ENCODE data around the gene ZBTB46.

The ZBTB46 gene

DNA sequence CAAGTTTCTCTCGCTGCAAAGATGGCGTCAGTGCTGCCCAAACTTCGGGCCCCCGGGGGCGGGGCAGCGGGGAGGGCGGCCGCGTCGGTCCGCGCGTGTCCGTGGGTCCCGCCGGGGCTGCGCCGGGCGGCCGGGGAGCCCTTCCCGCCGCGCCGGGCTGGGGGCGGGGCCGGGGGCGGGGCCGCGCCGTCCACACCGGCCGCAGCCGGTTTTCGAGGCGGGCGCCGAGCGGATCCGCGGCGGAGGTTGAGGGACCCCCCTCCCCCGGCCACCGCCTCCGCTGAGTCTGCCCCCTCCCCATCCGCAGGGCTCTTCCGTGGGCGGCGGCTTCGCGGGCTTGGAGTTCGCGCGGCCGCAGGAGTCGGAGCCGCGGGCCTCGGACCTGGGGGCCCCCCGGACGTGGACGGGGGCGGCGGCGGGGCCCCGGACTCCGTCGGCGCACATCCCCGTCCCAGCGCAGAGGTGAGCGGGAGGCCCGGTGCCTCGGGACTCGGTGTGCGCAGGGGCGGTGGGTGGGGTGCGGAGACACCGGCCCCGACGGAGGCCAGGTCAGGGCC, 90.9 kb downstream of the ZBTB46 start:
- TF ChIP-seq POLR2AphosphoS5 (IDR thresholded peaks at IDR 0.05; ENCODE audit: low read depth, low read length) (no peak), FOXP2 (optimal IDR thresholded peaks at IDR 0.05; ENCODE audit: borderline replicate concordance, extremely low read depth, extremely low read length, insufficient read depth) (no peak), SIN3A (IDR thresholded peaks at IDR 0.05; ENCODE audit: borderline replicate concordance, insufficient read depth, low read length) (no peak)

DNA sequence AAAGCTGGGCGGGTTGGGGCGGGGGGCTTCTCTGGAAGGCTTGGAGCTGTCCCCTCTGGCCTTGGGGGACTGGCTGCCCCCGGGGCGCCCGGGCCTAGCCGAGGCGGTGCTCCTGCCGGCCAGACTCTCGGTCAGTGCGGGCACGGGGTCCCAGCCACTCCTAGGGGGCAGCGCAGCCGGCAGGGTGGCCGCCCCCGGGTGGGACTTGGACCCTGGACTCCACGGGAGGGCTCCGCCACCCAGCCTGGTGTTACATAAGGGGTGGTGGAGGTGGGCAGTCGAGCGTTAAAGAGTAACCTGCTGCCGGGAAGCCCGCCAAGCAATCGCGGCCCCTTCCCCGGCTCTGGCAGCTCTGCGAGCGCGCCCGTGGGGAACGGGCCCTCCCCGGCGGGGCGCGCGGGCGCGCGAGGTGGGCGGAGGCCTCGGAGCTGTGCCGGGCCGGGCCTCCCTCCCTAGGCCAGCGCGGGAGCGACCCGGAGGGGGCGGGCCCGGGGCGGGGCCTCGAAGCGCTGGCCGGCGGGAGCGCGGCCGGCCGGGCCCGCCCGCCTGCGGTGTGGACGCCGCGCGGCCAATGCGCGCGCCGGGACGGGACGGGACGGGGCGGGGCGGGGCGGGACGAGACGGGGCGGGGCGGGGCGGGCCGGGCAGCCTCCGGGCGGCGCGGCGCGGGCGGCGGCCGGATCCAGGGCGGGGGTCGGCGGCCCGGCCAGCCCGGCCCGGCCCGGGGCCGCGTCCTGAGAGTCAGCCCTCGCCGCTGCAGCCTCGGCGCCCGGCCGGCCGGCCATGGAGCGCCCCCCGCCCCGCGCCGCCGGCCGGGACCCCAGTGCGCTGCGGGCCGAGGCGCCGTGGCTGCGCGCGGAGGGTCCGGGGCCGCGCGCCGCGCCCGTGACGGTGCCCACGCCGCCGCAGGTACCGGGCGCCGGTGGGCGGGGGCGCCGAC, 91.7 kb downstream of the ZBTB46 start, which contains the start of gene SLC2A4RG:
Gene SLC2A4RG, plus strand, starts transcription at position 647 of the 940 bp plus-strand sequence. Its CDS starts 137 bp downstream, at position 784.
- TF ChIP-seq, protein P1, sequence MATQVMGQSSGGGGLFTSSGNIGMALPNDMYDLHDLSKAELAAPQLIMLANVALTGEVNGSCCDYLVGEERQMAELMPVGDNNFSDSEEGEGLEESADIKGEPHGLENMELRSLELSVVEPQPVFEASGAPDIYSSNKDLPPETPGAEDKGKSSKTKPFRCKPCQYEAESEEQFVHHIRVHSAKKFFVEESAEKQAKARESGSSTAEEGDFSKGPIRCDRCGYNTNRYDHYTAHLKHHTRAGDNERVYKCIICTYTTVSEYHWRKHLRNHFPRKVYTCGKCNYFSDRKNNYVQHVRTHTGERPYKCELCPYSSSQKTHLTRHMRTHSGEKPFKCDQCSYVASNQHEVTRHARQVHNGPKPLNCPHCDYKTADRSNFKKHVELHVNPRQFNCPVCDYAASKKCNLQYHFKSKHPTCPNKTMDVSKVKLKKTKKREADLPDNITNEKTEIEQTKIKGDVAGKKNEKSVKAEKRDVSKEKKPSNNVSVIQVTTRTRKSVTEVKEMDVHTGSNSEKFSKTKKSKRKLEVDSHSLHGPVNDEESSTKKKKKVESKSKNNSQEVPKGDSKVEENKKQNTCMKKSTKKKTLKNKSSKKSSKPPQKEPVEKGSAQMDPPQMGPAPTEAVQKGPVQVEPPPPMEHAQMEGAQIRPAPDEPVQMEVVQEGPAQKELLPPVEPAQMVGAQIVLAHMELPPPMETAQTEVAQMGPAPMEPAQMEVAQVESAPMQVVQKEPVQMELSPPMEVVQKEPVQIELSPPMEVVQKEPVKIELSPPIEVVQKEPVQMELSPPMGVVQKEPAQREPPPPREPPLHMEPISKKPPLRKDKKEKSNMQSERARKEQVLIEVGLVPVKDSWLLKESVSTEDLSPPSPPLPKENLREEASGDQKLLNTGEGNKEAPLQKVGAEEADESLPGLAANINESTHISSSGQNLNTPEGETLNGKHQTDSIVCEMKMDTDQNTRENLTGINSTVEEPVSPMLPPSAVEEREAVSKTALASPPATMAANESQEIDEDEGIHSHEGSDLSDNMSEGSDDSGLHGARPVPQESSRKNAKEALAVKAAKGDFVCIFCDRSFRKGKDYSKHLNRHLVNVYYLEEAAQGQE (IDR thresholded peaks at IDR 0.05; ENCODE audit: insufficient read depth in 1 of 2, low read depth in 2 of 2, low read length in 2 of 2) = no peak
- TF ChIP-seq TAF1 (IDR thresholded peaks at IDR 0.05; ENCODE audit: borderline replicate concordance, insufficient read depth, low read length) (no peak), SIN3A (IDR thresholded peaks at IDR 0.05; ENCODE audit: borderline replicate concordance, insufficient read depth, low read length) (no peak), POLR2AphosphoS5 (IDR thresholded peaks at IDR 0.05; ENCODE audit: low read depth, low read length) (0 out of 2 replicates have a peak, but pooled peaks have one; percentile 19), FOXP2 (optimal IDR thresholded peaks at IDR 0.05; ENCODE audit: borderline replicate concordance, extremely low read depth, extremely low read length, insufficient read depth) (peak; percentile 15)

DNA sequence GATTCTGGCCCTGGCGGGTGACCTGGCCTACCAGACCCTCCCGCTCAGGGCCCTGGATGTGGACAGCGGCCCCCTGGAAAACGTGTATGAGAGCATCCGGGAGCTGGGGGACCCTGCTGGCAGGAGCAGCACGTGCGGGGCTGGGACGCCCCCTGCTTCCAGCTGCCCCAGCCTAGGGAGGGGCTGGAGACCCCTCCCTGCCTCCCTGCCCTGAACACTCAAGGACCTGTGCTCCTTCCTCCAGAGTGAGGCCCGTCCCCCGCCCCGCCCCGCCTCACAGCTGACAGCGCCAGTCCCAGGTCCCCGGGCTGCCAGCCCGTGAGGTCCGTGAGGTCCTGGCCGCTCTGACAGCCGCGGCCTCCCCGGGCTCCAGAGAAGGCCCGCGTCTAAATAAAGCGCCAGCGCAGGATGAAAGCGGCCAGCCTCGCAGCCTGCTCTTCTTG, 92.4 kb downstream of the ZBTB46 start:
- no peak for TF ChIP-seq TAF1 (IDR thresholded peaks at IDR 0.05; ENCODE audit: borderline replicate concordance, insufficient read depth, low read length)
- no peak for TF ChIP-seq POLR2AphosphoS5 (IDR thresholded peaks at IDR 0.05; ENCODE audit: low read depth, low read length)
- no peak for TF ChIP-seq FOXP2 (optimal IDR thresholded peaks at IDR 0.05; ENCODE audit: borderline replicate concordance, extremely low read depth, extremely low read length, insufficient read depth)
- TF ChIP-seq, protein P1 (IDR thresholded peaks at IDR 0.05; ENCODE audit: insufficient read depth in 1 of 2, low read depth in 2 of 2, low read length in 2 of 2) = no peak
- TF ChIP-seq SIN3A (IDR thresholded peaks at IDR 0.05; ENCODE audit: borderline replicate concordance, insufficient read depth, low read length) = no peak

DNA sequence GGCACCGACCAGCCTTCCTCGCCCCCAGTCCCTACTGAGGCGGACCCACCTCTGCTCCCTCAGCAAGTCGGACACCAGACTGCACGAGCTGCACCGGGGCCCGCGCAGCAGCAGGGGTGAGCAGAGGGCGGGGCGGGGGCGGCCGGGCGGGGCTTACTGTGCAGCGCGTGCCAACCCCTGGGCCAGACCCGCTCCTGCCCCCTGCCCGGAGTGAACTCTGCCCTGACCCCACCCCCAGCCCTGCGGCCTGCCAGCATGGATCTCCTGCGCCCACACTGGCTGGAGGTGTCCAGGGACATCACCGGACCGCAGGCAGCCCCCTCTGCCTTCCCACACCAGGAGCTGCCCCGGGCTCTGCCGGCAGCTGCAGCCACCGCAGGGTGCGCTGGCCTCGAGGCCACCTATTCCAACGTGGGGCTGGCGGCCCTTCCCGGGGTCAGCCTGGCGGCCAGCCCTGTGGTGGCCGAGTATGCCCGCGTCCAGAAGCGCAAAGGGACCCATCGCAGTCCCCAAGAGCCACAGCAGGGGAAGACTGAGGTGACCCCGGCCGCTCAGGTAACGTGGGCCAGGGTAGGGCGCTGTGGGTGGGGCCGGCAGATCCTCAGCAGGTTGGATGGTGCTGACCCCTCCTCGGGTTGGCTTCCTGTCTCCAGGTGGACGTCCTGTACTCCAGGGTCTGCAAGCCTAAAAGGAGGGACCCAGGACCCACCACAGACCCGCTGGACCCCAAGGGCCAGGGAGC, 92.9 kb downstream of the ZBTB46 start:
- TF ChIP-seq SIN3A (IDR thresholded peaks at IDR 0.05; ENCODE audit: borderline replicate concordance, insufficient read depth, low read length) = no peak
- TF ChIP-seq POLR2AphosphoS5 (IDR thresholded peaks at IDR 0.05; ENCODE audit: low read depth, low read length) = no peak
- TF ChIP-seq TAF1 (IDR thresholded peaks at IDR 0.05; ENCODE audit: borderline replicate concordance, insufficient read depth, low read length) = no peak
- TF ChIP-seq, protein P1 (IDR thresholded peaks at IDR 0.05; ENCODE audit: insufficient read depth in 1 of 2, low read depth in 2 of 2, low read length in 2 of 2) = no peak
- TF ChIP-seq FOXP2 (optimal IDR thresholded peaks at IDR 0.05; ENCODE audit: borderline replicate concordance, extremely low read depth, extremely low read length, insufficient read depth) = no peak

DNA sequence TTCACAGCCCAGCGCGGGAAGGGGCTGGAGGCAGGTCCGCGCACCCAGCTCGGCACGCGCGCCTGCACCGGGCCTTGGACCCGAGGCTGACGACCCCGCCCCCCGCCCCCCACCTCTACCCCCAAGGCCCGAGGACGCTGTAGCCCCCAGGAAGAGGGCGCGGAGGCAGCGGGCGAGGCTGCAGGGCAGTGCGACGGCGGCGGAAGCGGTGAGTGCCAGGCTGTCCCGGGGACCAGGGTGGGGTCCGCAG, 93.4 kb downstream of the ZBTB46 start:
- TF ChIP-seq, protein P1 (IDR thresholded peaks at IDR 0.05; ENCODE audit: insufficient read depth in 1 of 2, low read depth in 2 of 2, low read length in 2 of 2) = no peak
- TF ChIP-seq POLR2AphosphoS5 (IDR thresholded peaks at IDR 0.05; ENCODE audit: low read depth, low read length) = no peak
- no peak for TF ChIP-seq SIN3A (IDR thresholded peaks at IDR 0.05; ENCODE audit: borderline replicate concordance, insufficient read depth, low read length)
- no peak for TF ChIP-seq FOXP2 (optimal IDR thresholded peaks at IDR 0.05; ENCODE audit: borderline replicate concordance, extremely low read depth, extremely low read length, insufficient read depth)
- TF ChIP-seq TAF1 (IDR thresholded peaks at IDR 0.05; ENCODE audit: borderline replicate concordance, insufficient read depth, low read length) = no peak
